GM13976 (cell line): ENCODE results near the gene PAGR1.

ENCODE experiments used
- DNase-seq: peaks from one replicate; pipeline ENCODE4 v3.0.0; 2012; ENCODE audit warnings: low spot score
- in situ Hi-C: fragments of 300-500 bp; cut with MboI; formaldehyde crosslinking; loops from one replicate; pipeline ENCODE4 v1.12.0; 2022; ENCODE audit warnings: low sequenced_read_pairs, mixed read lengths, inconsistent platforms; ENCODE audit not compliant: unreplicated experiment
- TF ChIP-seq, protein P1 (sequence below): IDR thresholded peaks from 2 replicates; pipeline ENCODE4 v1.5.1; 2012; ENCODE audit warnings: borderline replicate concordance, mild to moderate bottlenecking; ENCODE audit not compliant: insufficient read depth; ENCODE audit errors: extremely low read depth, missing control alignments, control extremely low read depth

The PAGR1 gene

DNA sequence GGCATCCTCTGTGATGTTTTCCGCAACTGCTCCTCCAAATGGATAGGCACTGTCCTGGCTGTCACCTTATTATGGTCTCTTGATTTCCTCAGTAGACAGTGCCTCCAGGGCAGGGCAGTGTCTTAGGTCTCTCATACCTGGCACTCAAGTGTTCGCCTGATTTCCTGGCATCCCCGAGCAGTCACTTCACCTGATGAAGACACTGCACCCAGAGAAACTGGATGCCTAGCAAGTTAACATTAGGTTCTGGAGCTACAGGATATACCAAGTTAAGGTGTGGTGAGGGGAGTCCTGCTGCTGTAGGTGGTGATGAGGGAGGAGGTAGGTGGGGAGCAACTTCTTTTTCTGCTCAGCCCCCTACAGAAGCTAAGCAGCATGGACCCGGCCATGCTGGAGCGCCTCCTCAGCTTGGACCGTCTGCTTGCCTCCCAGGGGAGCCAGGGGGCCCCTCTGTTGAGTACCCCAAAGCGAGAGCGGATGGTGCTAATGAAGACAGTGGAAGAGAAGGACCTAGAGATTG, 13.5 kb upstream of the PAGR1 start:
- in situ Hi-C loops = no loop called here
- TF ChIP-seq, protein P1, sequence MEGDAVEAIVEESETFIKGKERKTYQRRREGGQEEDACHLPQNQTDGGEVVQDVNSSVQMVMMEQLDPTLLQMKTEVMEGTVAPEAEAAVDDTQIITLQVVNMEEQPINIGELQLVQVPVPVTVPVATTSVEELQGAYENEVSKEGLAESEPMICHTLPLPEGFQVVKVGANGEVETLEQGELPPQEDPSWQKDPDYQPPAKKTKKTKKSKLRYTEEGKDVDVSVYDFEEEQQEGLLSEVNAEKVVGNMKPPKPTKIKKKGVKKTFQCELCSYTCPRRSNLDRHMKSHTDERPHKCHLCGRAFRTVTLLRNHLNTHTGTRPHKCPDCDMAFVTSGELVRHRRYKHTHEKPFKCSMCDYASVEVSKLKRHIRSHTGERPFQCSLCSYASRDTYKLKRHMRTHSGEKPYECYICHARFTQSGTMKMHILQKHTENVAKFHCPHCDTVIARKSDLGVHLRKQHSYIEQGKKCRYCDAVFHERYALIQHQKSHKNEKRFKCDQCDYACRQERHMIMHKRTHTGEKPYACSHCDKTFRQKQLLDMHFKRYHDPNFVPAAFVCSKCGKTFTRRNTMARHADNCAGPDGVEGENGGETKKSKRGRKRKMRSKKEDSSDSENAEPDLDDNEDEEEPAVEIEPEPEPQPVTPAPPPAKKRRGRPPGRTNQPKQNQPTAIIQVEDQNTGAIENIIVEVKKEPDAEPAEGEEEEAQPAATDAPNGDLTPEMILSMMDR = no peak
- no peak for DNase-seq

DNA sequence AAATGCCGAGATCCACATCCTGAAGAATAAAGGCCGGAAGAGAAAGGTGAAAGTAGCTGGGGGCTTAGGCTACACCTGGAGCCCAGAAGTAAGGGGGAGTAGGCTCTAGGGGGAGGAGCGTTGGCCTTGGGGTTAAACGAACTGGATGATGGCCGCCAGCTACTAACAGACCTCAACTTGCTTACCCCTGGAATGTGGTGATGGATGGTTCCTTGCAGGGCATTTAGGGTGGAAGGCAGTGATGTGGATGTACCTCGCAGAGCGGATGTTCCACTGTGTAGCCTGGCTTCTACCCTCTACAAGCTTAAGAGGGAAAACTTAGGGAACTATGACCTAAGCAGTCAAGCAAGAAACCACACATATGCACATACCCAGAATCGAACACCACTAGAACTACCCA, 11.9 kb upstream of the PAGR1 start:
- TF ChIP-seq, protein P1 = no peak
- no peak for DNase-seq
- in situ Hi-C loops = no loop called here

DNA sequence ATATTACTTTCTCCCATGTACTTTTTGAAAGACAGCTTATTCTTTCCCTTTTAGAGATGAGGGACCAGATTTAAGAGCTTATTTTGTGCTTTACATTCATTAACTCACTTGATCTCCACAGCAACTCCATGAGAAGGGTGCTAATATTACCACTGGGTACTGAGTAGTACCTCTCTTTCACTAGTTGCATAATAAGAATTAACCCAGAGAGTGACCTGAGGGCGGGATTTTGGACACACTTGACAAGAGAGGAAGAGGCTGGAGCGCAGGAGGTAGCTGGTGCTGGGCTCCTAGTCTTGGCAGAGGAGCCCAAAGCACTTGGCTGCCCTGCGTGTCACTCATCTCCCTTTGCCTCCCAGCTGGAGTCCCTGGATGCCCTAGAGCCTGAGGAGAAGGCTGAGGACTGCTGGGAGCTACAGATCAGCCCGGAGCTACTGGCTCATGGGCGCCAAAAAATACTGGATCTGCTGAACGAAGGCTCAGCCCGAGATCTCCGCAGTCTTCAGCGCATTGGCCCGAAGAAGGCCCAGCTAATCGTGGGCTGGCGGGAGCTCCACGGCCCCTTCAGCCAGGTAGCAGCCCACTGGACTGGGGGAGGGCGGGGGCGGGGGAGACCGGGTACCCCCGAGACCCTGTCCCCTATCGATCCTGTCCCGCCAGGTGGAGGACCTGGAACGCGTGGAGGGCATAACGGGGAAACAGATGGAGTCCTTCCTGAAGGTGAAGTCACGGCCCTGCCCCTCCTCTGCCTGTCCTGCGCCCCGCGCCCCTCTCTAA, 11.3 kb upstream of the PAGR1 start:
- TF ChIP-seq, protein P1 = no peak
- in situ Hi-C loops = no loop called here
- DNase-seq = no peak

DNA sequence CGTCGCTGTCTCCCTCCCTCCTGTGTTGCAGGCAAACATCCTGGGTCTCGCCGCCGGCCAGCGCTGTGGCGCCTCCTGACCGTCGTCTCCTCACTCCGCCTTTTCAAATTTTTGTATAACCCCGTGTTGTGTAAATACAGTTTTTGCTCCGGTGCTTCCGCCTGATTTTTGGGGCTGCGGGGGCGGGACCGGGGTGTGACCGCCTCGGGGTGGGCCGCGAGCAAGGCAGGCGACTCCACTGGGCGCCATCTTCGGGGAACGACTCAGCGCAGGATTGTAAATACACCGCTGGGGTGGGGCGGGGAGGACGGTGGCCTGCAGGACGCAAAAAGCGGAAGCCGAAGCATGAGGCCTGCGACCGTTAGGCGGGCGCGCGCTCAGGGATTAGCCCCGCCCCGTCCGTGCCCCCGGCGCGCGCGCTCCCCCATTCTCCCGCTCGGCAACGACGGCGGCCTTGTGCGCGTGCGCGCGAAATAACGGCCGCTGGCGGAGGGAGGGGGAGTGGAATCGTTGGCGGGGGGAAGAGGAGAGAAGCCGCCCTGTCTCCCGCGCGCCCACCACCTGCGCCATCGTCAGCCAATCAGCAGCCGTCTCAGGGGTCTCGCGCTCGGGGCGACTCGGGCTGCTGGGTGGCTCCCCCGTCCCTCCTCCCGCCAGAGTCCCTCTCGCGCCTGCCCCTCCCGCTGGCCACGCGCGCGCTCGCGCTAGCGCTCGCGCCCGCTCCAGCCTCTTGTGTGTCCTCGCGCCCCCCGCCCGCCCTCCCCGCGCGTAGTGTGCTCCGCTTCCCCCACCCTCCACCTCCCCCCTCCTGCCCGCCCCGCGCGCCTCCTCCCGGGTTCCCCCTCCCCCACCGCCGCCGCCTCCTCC, 10.5 kb upstream of the PAGR1 start:
- TF ChIP-seq, protein P1 = no peak
- DNase-seq = peak; percentile 94
- in situ Hi-C loops = no loop called here

DNA sequence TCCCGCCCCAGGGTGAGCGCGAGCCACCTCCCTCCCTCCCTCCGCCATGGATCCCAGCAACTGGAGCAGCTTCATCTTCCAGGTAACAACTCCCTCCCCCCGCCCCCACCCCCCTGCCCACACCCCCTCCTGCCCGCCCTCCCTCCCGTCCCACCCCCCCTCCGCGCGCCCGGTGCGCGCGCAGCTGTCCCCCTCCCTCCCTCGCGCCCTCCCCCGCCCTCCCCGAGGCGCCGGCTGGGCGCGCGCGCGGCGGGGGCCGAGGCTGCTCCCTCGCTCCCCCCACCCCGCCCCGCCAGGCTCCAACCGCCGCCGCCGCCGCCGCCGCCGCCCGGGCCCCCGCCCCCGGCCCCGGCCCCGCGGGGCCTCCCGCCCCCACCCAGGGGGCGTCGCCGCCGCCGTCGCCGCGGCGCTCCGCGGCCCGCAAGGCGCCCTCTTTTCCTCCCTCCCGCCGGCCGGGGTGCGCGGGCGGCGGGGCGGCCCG, 9.8 kb upstream of the PAGR1 start, which contains the start of gene MAZ:
TSS of gene MAZ (plus strand) at position 431 of the 481 bp plus-strand sequence. CDS start 173 bp downstream, outside the sequence.
- TF ChIP-seq, protein P1 = no peak
- DNase-seq = peak; percentile 83
- in situ Hi-C loops = no loop called here
